GM21423 (cell line): Measurements from ENCODE around the gene ZNF132.
"Not testable (repeated sequence)": the region's sequence is repeated elsewhere in the genome, so short reads cannot be mapped to it uniquely, and the experiment has no call there.

ENCODE experiments used
- ATAC-seq: cut with Tn5 transposase; IDR thresholded peaks from one replicate; pipeline ENCODE4 v1.9.1; 2021; ENCODE audit warnings: mild to moderate bottlenecking, moderate library complexity; ENCODE audit not compliant: unreplicated experiment

The ZNF132 gene

GRCh38 chr19:58468216-58468839, 28.4 kb upstream of the ZNF132 start:
- no peak for ATAC-seq

GRCh38 chr19:58466760-58467589, 27.0 kb upstream of the ZNF132 start, which contains the start of gene ZNF324:
TSS of gene ZNF324 (plus strand) at chr19:58467080. CDS start at chr19:58469186, 2,106 bp downstream.
- peak; percentile 88 for ATAC-seq

- peak; percentile 18 for ATAC-seq
These were observed 26.3 kb upstream of the ZNF132 start for GRCh38 chr19:58466089-58466759.

GRCh38 chr19:58460039-58460438, 20.1 kb upstream of the ZNF132 start:
- ATAC-seq, result no peak

GRCh38 chr19:58456111-58456510, 16.2 kb upstream of the ZNF132 start:
- no peak for ATAC-seq

- ATAC-seq, result no peak
These were observed 15.4 kb upstream of the ZNF132 start for GRCh38 chr19:58455306-58455705.

- ATAC-seq, result no peak
These were observed 13.8 kb upstream of the ZNF132 start for GRCh38 chr19:58453743-58454142.

GRCh38 chr19:58451358-58452101, 11.6 kb upstream of the ZNF132 start, which contains the start of gene ZNF324B:
TSS of gene ZNF324B (plus strand) at chr19:58451622. CDS start at chr19:58453702, 2,080 bp downstream.
- ATAC-seq, result peak; percentile 96

GRCh38 chr19:58450856-58451357, 11.0 kb upstream of the ZNF132 start:
- ATAC-seq, result no peak

GRCh38 chr19:58449980-58450379, 10.0 kb upstream of the ZNF132 start:
- ATAC-seq, result not testable (repeated sequence)

- ATAC-seq, result not testable (repeated sequence)
These were observed 8.9 kb upstream of the ZNF132 start for GRCh38 chr19:58448860-58449259.

- not testable (repeated sequence) for ATAC-seq
These were observed 3.0 kb upstream of the ZNF132 start for GRCh38 chr19:58442986-58443385.

GRCh38 chr19:58440556-58440955, 603 bp upstream of the ZNF132 start:
- no peak for ATAC-seq

- no peak for ATAC-seq
These were observed 5.7 kb downstream of the ZNF132 start for GRCh38 chr19:58434217-58434616.

- ATAC-seq, result no peak
These were observed 10.2 kb downstream of the ZNF132 start for GRCh38 chr19:58429745-58430144.

- no peak for ATAC-seq
These were observed 11.3 kb downstream of the ZNF132 start for GRCh38 chr19:58428617-58429016.

- ATAC-seq, result no peak
These were observed 22.9 kb downstream of the ZNF132 start for GRCh38 chr19:58417071-58417470.

GRCh38 chr19:58416604-58417003, 23.3 kb downstream of the ZNF132 start:
- no peak for ATAC-seq

- ATAC-seq, result peak; percentile 17
These were observed 30.8 kb downstream of the ZNF132 start for GRCh38 chr19:58409010-58409790.
